Measurements from ENCODE around the gene NARF. TPM values are rescaled to one million over a fixed set of nuclear protein-coding genes. Genes with fewer than 3 reads are reported as not detected.
A peak's percentile ranks its signal among the peaks of the same experiment; 100 is the strongest.

Gene NARF
- total and polyA plus RNA-seq, 2 of the 8 experiments (the other 6 are each of a cell fraction or from before 2014, with no cell fraction given) = 97.4 to 131 TPM

DNA sequence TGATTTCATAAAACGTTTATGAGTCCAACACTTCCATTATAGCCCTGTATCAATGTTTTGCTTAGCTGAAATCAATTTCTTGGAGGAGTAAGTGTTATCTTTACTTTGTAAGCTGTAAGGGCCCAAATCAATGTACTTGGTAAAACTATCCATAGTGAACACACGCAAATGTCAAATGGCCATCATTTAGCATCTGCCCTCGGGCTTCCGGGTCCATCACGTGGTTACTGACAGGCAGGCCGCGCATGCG, 687 bp upstream of the NARF start:
- Histone ChIP-seq H3K23me2 (ENCODE audit: low read depth, low read length) (peaks cover 2% of the 10 kb centered on the region; the same call in 1 of the 2 replicates), H2AFZ (ENCODE audit: low read length) (no peak overlapping the region), H2AK5ac (ENCODE audit: low read depth, low read length) (no peak overlapping the region), H3K27ac (ENCODE audit: low read depth, low read length) (peak overlapping the region; percentile 86), H2BK15ac (ENCODE audit: low read length) (no peak overlapping the region), H4K8ac (ENCODE audit: extremely low read depth, insufficient read depth, low read length) (no peak overlapping the region), H2BK20ac (ENCODE audit: low read length) (no peak overlapping the region), H3K79me2 (ENCODE audit: control insufficient read depth in 1 of 2, insufficient read depth in 2 of 2, low read length in 2 of 2) (peaks cover 0 to 3% of the 10 kb centered on the region in 2 experiments; a peak in 1 of 4 replicates), H2BK12ac (ENCODE audit: low read depth, low read length) (no peak overlapping the region), H3K79me1 (ENCODE audit: low read depth, low read length) (0 out of 2 replicates have a peak, but pooled peaks cover 3% of the 10 kb centered on the region), H3K14ac (ENCODE audit: insufficient read length) (no peak overlapping the region), H4K20me1 (replicated peaks in 1 of 2; ENCODE audit: control insufficient read depth in 1 of 2, insufficient read depth in 2 of 2, low read length in 2 of 2) (peaks cover 3 to 11% of the 10 kb centered on the region in 2 experiments), H3K18ac (ENCODE audit: extremely low read depth, low read length) (no peak overlapping the region), H4K91ac (replicated peaks; ENCODE audit: insufficient read length, low read length) (no peak overlapping the region), H3K27me3 (replicated peaks in 1 of 4; ENCODE audit: control insufficient read depth in 3 of 4, extremely low read depth in 1 of 4, insufficient read depth in 3 of 4, low read length in 3 of 4) (no peaks in the 10 kb centered on the region), H3K4me1 (replicated peaks in 1 of 4; ENCODE audit: control insufficient read depth in 3 of 4, insufficient read depth in 4 of 4, low read length in 3 of 4) (peaks cover 0 to 8% (median 3%) of the 10 kb centered on the region in 4 experiments; a peak in 4 of 7 replicates), H3K56ac (replicated peaks; ENCODE audit: insufficient read length, low read depth, low read length) (no peak overlapping the region), H3K23ac (ENCODE audit: insufficient read length) (no peak overlapping the region), H4K5ac (ENCODE audit: insufficient read length, low read depth, low read length) (no peak overlapping the region), H2BK5ac (ENCODE audit: low read depth, low read length) (no peak overlapping the region), H3K4me3 (ENCODE audit: extremely low read depth in 1 of 4, insufficient read depth in 2 of 4, low read depth in 3 of 4, low read length in 4 of 4) (peak overlapping the region; percentile 77 to 86 (median 81)), H2BK120ac (replicated peaks; ENCODE audit: low read depth, low read length) (no peak overlapping the region), H3K9me3 (ENCODE audit: insufficient read depth in 2 of 2, low read depth in 1 of 2, low read length in 1 of 2) (peaks cover 2 to 10% of the 10 kb centered on the region in 2 experiments; a peak in 3 of 4 replicates), H3K4me2 (ENCODE audit: insufficient read depth in 1 of 2, low read depth in 2 of 2, low read length in 2 of 2) (peak overlapping the region; percentile 86 to 99), H3K36me3 (ENCODE audit: control insufficient read depth in 2 of 4, insufficient read depth in 4 of 4, low read length in 3 of 4) (peaks cover 3 to 11% (median 6%) of the 10 kb centered on the region in 4 experiments; a peak in 6 of 8 replicates), H3K9ac (replicated peaks in 1 of 4; ENCODE audit: extremely low read depth in 1 of 4, low read depth in 3 of 4, low read length in 3 of 4) (peak overlapping the region in 2 of 4 experiments; percentile 80 to 82; a peak in 4 of 7 replicates), H3K4ac (replicated peaks; ENCODE audit: insufficient read length, low read depth, low read length) (no peak overlapping the region)
- FAIRE-seq (no peak), DNase-seq (ENCODE audit: low read depth in 1 of 2, low spot score in 2 of 2) (no peak)
- ChIA-PET POLR2A (ENCODE audit: partially characterized antibody) (interaction anchor here (1.0 to 1.8 kb wide), 3 partner anchors 8 to 39 kb away, joined by 3 to 5 read pairs (median 5); no protein-coding TSS in a partner anchor), CTCF (ENCODE audit: partially characterized antibody) (interaction anchor here (1.0 kb wide), 1 partner anchor 33 kb away, joined by 3 read pairs; no protein-coding TSS in a partner anchor)
- 5% methylated on average over 8 of the region's 8 CpGs; no CpG with 5 or more reads in 1 of the 2 experiments for WGBS, 2 experiments (ENCODE audit: extremely low coverage in 1 of 2, insufficient coverage in 1 of 2, insufficient read length in 1 of 2, insufficient replicate concordance in 2 of 2, low coverage in 1 of 2, low lambda C conversion rate in 2 of 2, missing lambda C conversion rate in 1 of 2)
- TF ChIP-seq, protein P1, sequence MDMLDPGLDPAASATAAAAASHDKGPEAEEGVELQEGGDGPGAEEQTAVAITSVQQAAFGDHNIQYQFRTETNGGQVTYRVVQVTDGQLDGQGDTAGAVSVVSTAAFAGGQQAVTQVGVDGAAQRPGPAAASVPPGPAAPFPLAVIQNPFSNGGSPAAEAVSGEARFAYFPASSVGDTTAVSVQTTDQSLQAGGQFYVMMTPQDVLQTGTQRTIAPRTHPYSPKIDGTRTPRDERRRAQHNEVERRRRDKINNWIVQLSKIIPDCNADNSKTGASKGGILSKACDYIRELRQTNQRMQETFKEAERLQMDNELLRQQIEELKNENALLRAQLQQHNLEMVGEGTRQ (IDR thresholded peaks at IDR 0.05; ENCODE audit: low read length) = peak; percentile 93
- TF ChIP-seq EGR1 (IDR thresholded peaks at IDR 0.05; ENCODE audit: borderline replicate concordance, low read depth, low read length) = no peak
- no peak for TF ChIP-seq CEBPB (IDR thresholded peaks at IDR 0.05; ENCODE audit: low read depth, low read length)
- TF ChIP-seq SIX5 (IDR thresholded peaks at IDR 0.05; ENCODE audit: low read depth, low read length) = no peak
- no peak for TF ChIP-seq TAF1 (IDR thresholded peaks at IDR 0.05; ENCODE audit: low read depth, low read length)
- no peak for TF ChIP-seq YY1 (IDR thresholded peaks at IDR 0.05; ENCODE audit: low read depth, low read length)
- TF ChIP-seq, protein P2, sequence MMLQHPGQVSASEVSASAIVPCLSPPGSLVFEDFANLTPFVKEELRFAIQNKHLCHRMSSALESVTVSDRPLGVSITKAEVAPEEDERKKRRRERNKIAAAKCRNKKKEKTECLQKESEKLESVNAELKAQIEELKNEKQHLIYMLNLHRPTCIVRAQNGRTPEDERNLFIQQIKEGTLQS (IDR thresholded peaks at IDR 0.05; ENCODE audit: insufficient read depth, low read depth, low read length) = peak; percentile 86
- no peak for TF ChIP-seq GABPA (IDR thresholded peaks at IDR 0.05; ENCODE audit: borderline replicate concordance, insufficient read depth, low read length)
- TF ChIP-seq RNF2 (IDR thresholded peaks at IDR 0.05; ENCODE audit: borderline replicate concordance, low read depth, low read length, missing control alignments, poor library complexity, severe bottlenecking) = no peak
- TF ChIP-seq, protein P3, sequence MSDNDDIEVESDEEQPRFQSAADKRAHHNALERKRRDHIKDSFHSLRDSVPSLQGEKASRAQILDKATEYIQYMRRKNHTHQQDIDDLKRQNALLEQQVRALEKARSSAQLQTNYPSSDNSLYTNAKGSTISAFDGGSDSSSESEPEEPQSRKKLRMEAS (IDR thresholded peaks at IDR 0.05) = peak; percentile 92
- peak; percentile 58 for TF ChIP-seq SAP30 (IDR thresholded peaks at IDR 0.05; ENCODE audit: insufficient read depth, insufficient replicate concordance, low read length)
- TF ChIP-seq NRF1 (IDR thresholded peaks at IDR 0.05; ENCODE audit: low read depth, low read length) = peak; percentile 79
